ENCODE results near the gene TCHP.

- TF ChIP-seq POLR2AphosphoS5 (IDR thresholded peaks at IDR 0.05; ENCODE audit: low read depth, low read length): no peak
- no peak for TF ChIP-seq POLR2A (IDR thresholded peaks at IDR 0.05; ENCODE audit: low read depth, low read length)
- TF ChIP-seq TAF1 (IDR thresholded peaks at IDR 0.05; ENCODE audit: borderline replicate concordance, low read depth, low read length): no peak
Measured at GRCh38 chr12:109951136-109951535, 51.1 kb downstream of the TCHP start.

Measured in GM12892 (cell line).